Hippocampal formation (tissue), 2 donors: ENCODE measurements around the gene TMEM258.

Source experiments
- DNase-seq, 2 donors: peaks; one replicate each; lab custom pipeline; 2025; lab: John Stamatoyannopoulos, UW

TMEM258 gene

GRCh38 chr11:61792310-61793082 lies at the start of gene TMEM258, which contains the start of gene FEN1:
TSS of gene TMEM258 (minus strand) at chr11:61792599. CDS start at chr11:61792558, 41 bp downstream.
TSS of gene FEN1 (plus strand) at chr11:61792911. CDS start at chr11:61795362, 2,451 bp downstream.
- peak; percentile 91 to 95 for DNase-seq

- peak in 1 of 2 donors; percentile 29 for DNase-seq
Observed at GRCh38 chr11:61841636-61842527, 49.5 kb upstream of the TMEM258 start.

- DNase-seq, result no peak
Observed at GRCh38 chr11:61840371-61840770, 48.0 kb upstream of the TMEM258 start.

- DNase-seq, result no peak
Observed at GRCh38 chr11:61839742-61840141, 47.3 kb upstream of the TMEM258 start.

- no peak for DNase-seq
Observed at GRCh38 chr11:61838921-61839320, 46.5 kb upstream of the TMEM258 start.

GRCh38 chr11:61838501-61838900 lies 46.1 kb upstream of the TMEM258 start:
- DNase-seq, result no peak

- no peak for DNase-seq
Observed at GRCh38 chr11:61837411-61838005, 45.1 kb upstream of the TMEM258 start.

GRCh38 chr11:61836193-61836592 lies 43.8 kb upstream of the TMEM258 start:
- DNase-seq, result no peak

GRCh38 chr11:61834278-61835048 lies 42.1 kb upstream of the TMEM258 start:
- peak in 1 of 2 donors; percentile 38 for DNase-seq

- DNase-seq, result no peak
Observed at GRCh38 chr11:61833926-61834277, 41.5 kb upstream of the TMEM258 start.

- no peak for DNase-seq
Observed at GRCh38 chr11:61833471-61833870, 41.1 kb upstream of the TMEM258 start.

GRCh38 chr11:61832754-61833153 lies 40.4 kb upstream of the TMEM258 start:
- DNase-seq, result no peak

GRCh38 chr11:61832207-61832606 lies 39.8 kb upstream of the TMEM258 start:
- no peak for DNase-seq

GRCh38 chr11:61830237-61831105 lies 38.1 kb upstream of the TMEM258 start:
- no peak for DNase-seq

GRCh38 chr11:61829806-61830205 lies 37.4 kb upstream of the TMEM258 start:
- DNase-seq, result no peak

GRCh38 chr11:61828629-61829407 lies 36.4 kb upstream of the TMEM258 start:
- peak in 1 of 2 donors; percentile 29 for DNase-seq

GRCh38 chr11:61828379-61828628 lies 35.9 kb upstream of the TMEM258 start:
- no peak for DNase-seq

GRCh38 chr11:61827571-61828378 lies 35.4 kb upstream of the TMEM258 start, which contains the start of gene FADS2:
TSS of gene FADS2 (plus strand) at chr11:61828300. CDS start at chr11:61828391, 91 bp downstream.
- peak; percentile 74 to 94 for DNase-seq

GRCh38 chr11:61826930-61827570 lies 34.7 kb upstream of the TMEM258 start:
- no peak for DNase-seq
